ENCODE measurements around the gene CDKN2B-AS1. TPM values are rescaled to one million over a fixed set of nuclear protein-coding genes. Genes with fewer than 3 reads are reported as not detected.

Gene CDKN2B-AS1
- total RNA-seq, 2 donors from 2014 or later: not detected

GRCh38 chr9:22136461-22137096, 142.0 kb downstream of the CDKN2B-AS1 start:
- H3K36me3 ChIP-seq: no peaks in the 10 kb centered on the region
- H3K27me3 ChIP-seq: no peaks in the 10 kb centered on the region
- H3K27ac ChIP-seq: no peak overlapping the region
- DNase-seq (ENCODE audit: low spot score): no peak
- H3K4me1 ChIP-seq: no peaks in the 10 kb centered on the region
- no peaks in the 10 kb centered on the region for H3K9me3 ChIP-seq
- no peak for TF ChIP-seq CTCF (IDR thresholded peaks at IDR 0.05)
- H3K4me3 ChIP-seq: no peak overlapping the region

- no peak overlapping the region for H3K27ac ChIP-seq
- H3K9me3 ChIP-seq: no peaks in the 10 kb centered on the region
- H3K4me1 ChIP-seq: no peaks in the 10 kb centered on the region
- no peak for DNase-seq (ENCODE audit: low spot score)
- no peaks in the 10 kb centered on the region for H3K27me3 ChIP-seq
- no peak overlapping the region for H3K4me3 ChIP-seq
- TF ChIP-seq CTCF (IDR thresholded peaks at IDR 0.05): no peak
- no peaks in the 10 kb centered on the region for H3K36me3 ChIP-seq
These were observed 144.5 kb downstream of the CDKN2B-AS1 start for GRCh38 chr9:22138956-22139660.

GRCh38 chr9:22141908-22142307, 147.3 kb downstream of the CDKN2B-AS1 start:
- Histone ChIP-seq H3K36me3 (no peaks in the 10 kb centered on the region), H3K27ac (no peak overlapping the region), H3K4me3 (no peak overlapping the region), H3K4me1 (no peaks in the 10 kb centered on the region), H3K27me3 (no peaks in the 10 kb centered on the region), H3K9me3 (no peaks in the 10 kb centered on the region)
- no peak for TF ChIP-seq CTCF (IDR thresholded peaks at IDR 0.05)
- no peak for DNase-seq (ENCODE audit: low spot score)

- H3K27me3 ChIP-seq: no peaks in the 10 kb centered on the region
- no peaks in the 10 kb centered on the region for H3K36me3 ChIP-seq
- H3K4me1 ChIP-seq: no peaks in the 10 kb centered on the region
- H3K27ac ChIP-seq: no peak overlapping the region
- DNase-seq (ENCODE audit: low spot score): no peak
- no peak overlapping the region for H3K4me3 ChIP-seq
- no peaks in the 10 kb centered on the region for H3K9me3 ChIP-seq
- no peak for TF ChIP-seq CTCF (IDR thresholded peaks at IDR 0.05)
These were observed 148.1 kb downstream of the CDKN2B-AS1 start for GRCh38 chr9:22142671-22143070.

GRCh38 chr9:22143799-22144625, 149.4 kb downstream of the CDKN2B-AS1 start:
- no peaks in the 10 kb centered on the region for H3K36me3 ChIP-seq
- H3K27ac ChIP-seq: no peak overlapping the region
- H3K9me3 ChIP-seq: no peaks in the 10 kb centered on the region
- no peak for TF ChIP-seq CTCF (IDR thresholded peaks at IDR 0.05)
- DNase-seq (ENCODE audit: low spot score): no peak
- H3K4me1 ChIP-seq: no peaks in the 10 kb centered on the region
- H3K4me3 ChIP-seq: no peak overlapping the region
- no peaks in the 10 kb centered on the region for H3K27me3 ChIP-seq

Measured in right atrium auricular region (tissue), 2 donors.